Thyroid gland (tissue), 4 donors: ENCODE data around the gene GRXCR1.

Experiments used
- POLR2A ChIP-seq, 2 donors: fragments of 450-650 bp; IDR thresholded peaks; one replicate each; pipeline ENCODE4 v1.6.1; 2017; ENCODE audit warnings: antibody characterized with exemption in 2 of 2, mild to moderate bottlenecking in 2 of 2, moderate library complexity in 1 of 2
- TF ChIP-seq, protein P1 (sequence below), 6 experiments: fragments of 200-600 bp in 3 of 6; fragments of 450-650 bp in 3 of 6; sonication (generic) in 3 of 6; IDR thresholded peaks; one replicate each; pipeline ENCODE4 v1.5.1; 2016 to 2019; ENCODE audit warnings: antibody characterized with exemption in 6 of 6, mild to moderate bottlenecking in 2 of 6, inconsistent platforms in 1 of 6, moderate library complexity in 1 of 6

DNA sequence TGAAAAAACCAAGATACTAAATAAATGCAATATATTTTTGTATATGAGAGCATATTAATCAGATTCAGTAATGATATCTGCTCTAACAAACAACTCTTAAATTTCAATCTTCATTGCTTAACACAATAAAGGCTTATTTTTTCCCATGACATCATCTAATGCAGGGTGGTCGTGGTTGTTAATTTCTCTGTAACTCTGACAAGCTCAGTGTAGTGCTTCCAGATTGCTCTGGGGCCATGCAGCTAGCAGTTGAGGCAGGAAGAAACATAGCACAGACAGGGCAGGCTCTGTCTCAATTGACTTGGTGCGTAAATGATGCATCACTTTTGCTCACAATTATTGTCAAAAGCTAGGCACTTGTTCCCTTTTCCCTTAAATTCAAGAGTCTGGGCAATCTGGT is 869 bp upstream of the GRXCR1 start:
- TF ChIP-seq, protein P1, sequence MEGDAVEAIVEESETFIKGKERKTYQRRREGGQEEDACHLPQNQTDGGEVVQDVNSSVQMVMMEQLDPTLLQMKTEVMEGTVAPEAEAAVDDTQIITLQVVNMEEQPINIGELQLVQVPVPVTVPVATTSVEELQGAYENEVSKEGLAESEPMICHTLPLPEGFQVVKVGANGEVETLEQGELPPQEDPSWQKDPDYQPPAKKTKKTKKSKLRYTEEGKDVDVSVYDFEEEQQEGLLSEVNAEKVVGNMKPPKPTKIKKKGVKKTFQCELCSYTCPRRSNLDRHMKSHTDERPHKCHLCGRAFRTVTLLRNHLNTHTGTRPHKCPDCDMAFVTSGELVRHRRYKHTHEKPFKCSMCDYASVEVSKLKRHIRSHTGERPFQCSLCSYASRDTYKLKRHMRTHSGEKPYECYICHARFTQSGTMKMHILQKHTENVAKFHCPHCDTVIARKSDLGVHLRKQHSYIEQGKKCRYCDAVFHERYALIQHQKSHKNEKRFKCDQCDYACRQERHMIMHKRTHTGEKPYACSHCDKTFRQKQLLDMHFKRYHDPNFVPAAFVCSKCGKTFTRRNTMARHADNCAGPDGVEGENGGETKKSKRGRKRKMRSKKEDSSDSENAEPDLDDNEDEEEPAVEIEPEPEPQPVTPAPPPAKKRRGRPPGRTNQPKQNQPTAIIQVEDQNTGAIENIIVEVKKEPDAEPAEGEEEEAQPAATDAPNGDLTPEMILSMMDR (IDR thresholded peaks at IDR 0.05) = no peak
- no peak for TF ChIP-seq POLR2A (IDR thresholded peaks at IDR 0.05)
